Measurements from ENCODE around the gene ATP8A1.

Gene ATP8A1

GRCh38 chr4:42678512-42678911 lies 21.6 kb upstream of the ATP8A1 start:
- H3K4me3 ChIP-seq (ENCODE audit: low read length), result no peak overlapping the region
- TF ChIP-seq CTCF (IDR thresholded peaks at IDR 0.05; ENCODE audit: insufficient read depth, low read depth, low read length, missing control alignments), result no peak
- DNase-seq (ENCODE audit: low read depth), result no peak

- DNase-seq (ENCODE audit: low read depth), result no peak
- no peak overlapping the region for H3K4me3 ChIP-seq (ENCODE audit: low read length)
- TF ChIP-seq CTCF (IDR thresholded peaks at IDR 0.05; ENCODE audit: insufficient read depth, low read depth, low read length, missing control alignments), result no peak
These were observed 19.4 kb upstream of the ATP8A1 start for GRCh38 chr4:42676066-42676951.

GRCh38 chr4:42673082-42673425 lies 16.1 kb upstream of the ATP8A1 start:
- peak; percentile 72 for DNase-seq (ENCODE audit: low read depth)
- H3K4me3 ChIP-seq (ENCODE audit: low read length), result no peak overlapping the region
- TF ChIP-seq CTCF (IDR thresholded peaks at IDR 0.05; ENCODE audit: insufficient read depth, low read depth, low read length, missing control alignments), result no peak

- no peak for TF ChIP-seq CTCF (IDR thresholded peaks at IDR 0.05; ENCODE audit: insufficient read depth, low read depth, low read length, missing control alignments)
- DNase-seq (ENCODE audit: low read depth), result no peak
- H3K4me3 ChIP-seq (ENCODE audit: low read length), result no peak overlapping the region
These were observed 15.6 kb upstream of the ATP8A1 start for GRCh38 chr4:42672359-42673081.

GRCh38 chr4:42671431-42672194 lies 14.7 kb upstream of the ATP8A1 start:
- DNase-seq (ENCODE audit: low read depth), result no peak
- no peak for TF ChIP-seq CTCF (IDR thresholded peaks at IDR 0.05; ENCODE audit: insufficient read depth, low read depth, low read length, missing control alignments)
- H3K4me3 ChIP-seq (ENCODE audit: low read length), result no peak overlapping the region

- DNase-seq (ENCODE audit: low read depth), result no peak
- no peak for TF ChIP-seq CTCF (IDR thresholded peaks at IDR 0.05; ENCODE audit: insufficient read depth, low read depth, low read length, missing control alignments)
- H3K4me3 ChIP-seq (ENCODE audit: low read length), result no peak overlapping the region
These were observed 1.4 kb upstream of the ATP8A1 start for GRCh38 chr4:42658261-42658660.

Data from epithelial cell of esophagus (primary cell).